ENCODE measurements around the gene SDS. TPM values are rescaled to one million over a fixed set of nuclear protein-coding genes. Genes with fewer than 3 reads are reported as not detected.

Gene SDS
- total and polyA plus RNA-seq, 2 of the 13 experiments (the other 11 are each of a cell fraction or from before 2014, with no cell fraction given): not detected

GRCh38 chr12:113418213-113418879 lies 14.7 kb upstream of the SDS start (continued):
- peak; percentile 84 for TF ChIP-seq ZNF609 (CRISPR knock-in tag; IDR thresholded peaks at IDR 0.05; ENCODE audit: borderline replicate concordance)
- 0 out of 2 replicates have a peak, but pooled peaks have one; percentile 11 for TF ChIP-seq RFXAP (CRISPR knock-in tag; IDR thresholded peaks at IDR 0.05; ENCODE audit: borderline replicate concordance)
- TF ChIP-seq MTERF4 (CRISPR knock-in tag; IDR thresholded peaks at IDR 0.05): no peak
- peak; percentile 76 for TF ChIP-seq BCL6 (CRISPR knock-in tag; IDR thresholded peaks at IDR 0.05)
- no peak for TF ChIP-seq SMARCC2 (IDR thresholded peaks at IDR 0.05)
- TF ChIP-seq SP5 (CRISPR knock-in tag; IDR thresholded peaks at IDR 0.05; ENCODE audit: borderline replicate concordance, low read depth): peak; percentile 48; the same call in 1 of the 2 replicates
- TF ChIP-seq NONO (IDR thresholded peaks at IDR 0.05): no peak
- peak; percentile 47; the same call in 1 of the 2 replicates for TF ChIP-seq NONO (CRISPR knock-in tag; conservative IDR thresholded peaks at IDR 0.05)
- TF ChIP-seq ISX (CRISPR knock-in tag; conservative IDR thresholded peaks at IDR 0.05): no peak
- TF ChIP-seq RFX3 (CRISPR knock-in tag; IDR thresholded peaks at IDR 0.05): no peak
- 0 out of 2 replicates have a peak, but pooled peaks have one; percentile 38 for TF ChIP-seq ZNF274 (CRISPR knock-in tag; IDR thresholded peaks at IDR 0.05)
- TF ChIP-seq ATF2 (CRISPR knock-in tag; IDR thresholded peaks at IDR 0.05): 0 out of 2 replicates have a peak, but pooled peaks have one; percentile 20
- TF ChIP-seq LCORL (IDR thresholded peaks at IDR 0.05): no peak
- peak; percentile 87 for TF ChIP-seq LCORL (CRISPR knock-in tag; IDR thresholded peaks at IDR 0.05)
- TF ChIP-seq ZNF547 (CRISPR knock-in tag; IDR thresholded peaks at IDR 0.05): no peak
- TF ChIP-seq ZMYM3 (CRISPR knock-in tag; IDR thresholded peaks at IDR 0.05): peak; percentile 99
- peak; percentile 52 for TF ChIP-seq PATZ1 (CRISPR knock-in tag; IDR thresholded peaks at IDR 0.05)
- peak; percentile 29; the same call in 1 of the 2 replicates for TF ChIP-seq PITX1 (CRISPR knock-in tag; IDR thresholded peaks at IDR 0.05)
- TF ChIP-seq ZNF670 (CRISPR knock-in tag; IDR thresholded peaks at IDR 0.05; ENCODE audit: borderline replicate concordance): no peak
- 0 out of 2 replicates have a peak, but pooled peaks have one; percentile 20 for TF ChIP-seq ZNF263 (CRISPR knock-in tag; IDR thresholded peaks at IDR 0.05)
- peak; percentile 63 for TF ChIP-seq CEBPB (IDR thresholded peaks at IDR 0.05; ENCODE audit: borderline replicate concordance, low read depth, low read length)
- no peak for TF ChIP-seq ZNF264 (CRISPR knock-in tag; IDR thresholded peaks at IDR 0.05)
- peak; percentile 32; the same call in 1 of the 2 replicates for TF ChIP-seq MEIS2 (CRISPR knock-in tag; IDR thresholded peaks at IDR 0.05)
